PC-9 (cell line): ENCODE results near the gene BTG4. TPM values are rescaled to one million over a fixed set of nuclear protein-coding genes. Genes with fewer than 3 reads are reported as not detected.

Experiments used
- BruUV-seq: library from RNA; stranded (reverse); fragments of 400-500 nt; replicated peaks from 2 replicates; lab custom pipeline; 2021; lab: Mats Ljungman, UMichigan
- CTCF ChIA-PET: fragments of 300-600 bp; sonication (Branson Sonifier 250); formaldehyde crosslinking; loops from one replicate; lab custom pipeline; 2022; ENCODE audit warnings: antibody characterized with exemption; lab: Charles Lee
- POLR2A ChIA-PET: fragments of 300-600 bp; sonication (Branson Sonifier 250); formaldehyde crosslinking; loops from one replicate; lab custom pipeline; 2022; ENCODE audit warnings: antibody characterized with exemption; ENCODE audit not compliant: unreplicated experiment; lab: Charles Lee
- DNase-seq, 2 experiments: peaks; one replicate each; pipeline versions ENCODE4 v3.0.0 to v3.0.0-alpha.2; 2015 to 2022; ENCODE audit warnings: mixed read lengths in 1 of 2
- H2AFZ ChIP-seq: fragments of 200-600 bp; sonication (generic); 2 replicates; pipeline ENCODE4 v1.8.1; 2017; ENCODE audit warnings: antibody characterized with exemption
- H3F3A ChIP-seq: fragments of 200-600 bp; sonication (generic); 2 replicates; pipeline ENCODE4 v1.8.1; 2017; ENCODE audit warnings: antibody characterized with exemption, mild to moderate bottlenecking, low read depth; ENCODE audit not compliant: insufficient read depth
- H3K27ac ChIP-seq: fragments of 200-600 bp; sonication (generic); 2 replicates; pipeline ENCODE4 v1.6.1; 2016; ENCODE audit warnings: mixed run types
- H3K27me3 ChIP-seq: fragments of 200-600 bp; sonication (generic); 2 replicates; pipeline ENCODE4 v1.6.1; 2016; ENCODE audit warnings: low read depth, mixed run types; ENCODE audit not compliant: insufficient read depth
- H3K36me3 ChIP-seq: fragments of 200-600 bp; sonication (generic); 2 replicates; pipeline ENCODE4 v1.6.1; 2016; ENCODE audit warnings: low read depth, mixed run types
- H3K4me1 ChIP-seq: fragments of 200-600 bp; sonication (generic); replicated peaks from 2 replicates; pipeline ENCODE4 v1.6.1; 2016; ENCODE audit warnings: mixed run types; ENCODE audit not compliant: insufficient read depth
- H3K4me2 ChIP-seq: fragments of 200-600 bp; sonication (generic); 2 replicates; pipeline ENCODE4 v1.6.1; 2017; ENCODE audit warnings: mixed run types
- H3K4me3 ChIP-seq: fragments of 200-600 bp; sonication (generic); 2 replicates; pipeline ENCODE4 v1.6.1; 2016; ENCODE audit warnings: mixed run types
- H3K79me2 ChIP-seq: fragments of 200-600 bp; sonication (generic); 2 replicates; pipeline ENCODE4 v1.6.1; 2017; ENCODE audit warnings: low read depth, mixed run types
- H3K9me2 ChIP-seq: fragments of 200-600 bp; sonication (generic); 2 replicates; pipeline ENCODE4 v1.8.1; 2017; ENCODE audit warnings: mild to moderate bottlenecking; ENCODE audit not compliant: insufficient read depth
- H3K9me3 ChIP-seq: fragments of 200-600 bp; sonication (generic); 2 replicates; pipeline ENCODE4 v1.8.1; 2016; ENCODE audit warnings: low read depth; ENCODE audit not compliant: insufficient read depth
- H4K20me1 ChIP-seq: fragments of 200-600 bp; sonication (generic); 2 replicates; pipeline ENCODE4 v1.8.1; 2017; ENCODE audit not compliant: insufficient read depth
- EZH2 ChIP-seq: fragments of 200-600 bp; sonication (generic); IDR thresholded peaks from 2 replicates; pipeline ENCODE4 v1.8.0; 2017; ENCODE audit warnings: antibody characterized with exemption, low read depth
- intact Hi-C: fragments of 100-400 bp; cut with micrococcal nuclease; formaldehyde crosslinking; loops from one replicate; pipeline ENCODE4 v1.10.0; 2022; ENCODE audit not compliant: unreplicated experiment
- total RNA-seq: library from RNA; stranded (reverse); gene quantifications from 2 replicates; pipeline ENCODE4 v1.2.3, GENCODE V29; 2021
- TF ChIP-seq, protein P1 (sequence below): fragments of 200-600 bp; sonication (generic); conservative IDR thresholded peaks from 2 replicates; pipeline ENCODE4 v1.6.1; 2017; ENCODE audit warnings: mixed run types, antibody characterized with exemption, mild to moderate bottlenecking, moderate library complexity

Gene BTG4
- total RNA-seq, 1 experiment from 2014 or later: not detected

- POLR2A ChIA-PET: no interaction called here
- no peaks in the 10 kb centered on the region for H3K27me3 ChIP-seq
- no peaks in the 10 kb centered on the region for H3K9me2 ChIP-seq
- H2AFZ ChIP-seq: no peak overlapping the region
- no peak overlapping the region for H3K4me2 ChIP-seq
- H3K36me3 ChIP-seq: no peaks in the 10 kb centered on the region
- H3K4me3 ChIP-seq: no peak overlapping the region
- intact Hi-C loops: loop anchor here (5.0 kb wide), 2 partner anchors 114 to 134 kb away; no protein-coding TSS in a partner anchor
- H3K27ac ChIP-seq: no peak overlapping the region
- no TSS peak for BruUV-seq
- CTCF ChIA-PET: interaction anchor here (0.5 kb wide), 1 partner anchor 398 kb away, joined by 3 read pairs; no protein-coding TSS in a partner anchor
- no peak for TF ChIP-seq EZH2
- TF ChIP-seq, protein P1, sequence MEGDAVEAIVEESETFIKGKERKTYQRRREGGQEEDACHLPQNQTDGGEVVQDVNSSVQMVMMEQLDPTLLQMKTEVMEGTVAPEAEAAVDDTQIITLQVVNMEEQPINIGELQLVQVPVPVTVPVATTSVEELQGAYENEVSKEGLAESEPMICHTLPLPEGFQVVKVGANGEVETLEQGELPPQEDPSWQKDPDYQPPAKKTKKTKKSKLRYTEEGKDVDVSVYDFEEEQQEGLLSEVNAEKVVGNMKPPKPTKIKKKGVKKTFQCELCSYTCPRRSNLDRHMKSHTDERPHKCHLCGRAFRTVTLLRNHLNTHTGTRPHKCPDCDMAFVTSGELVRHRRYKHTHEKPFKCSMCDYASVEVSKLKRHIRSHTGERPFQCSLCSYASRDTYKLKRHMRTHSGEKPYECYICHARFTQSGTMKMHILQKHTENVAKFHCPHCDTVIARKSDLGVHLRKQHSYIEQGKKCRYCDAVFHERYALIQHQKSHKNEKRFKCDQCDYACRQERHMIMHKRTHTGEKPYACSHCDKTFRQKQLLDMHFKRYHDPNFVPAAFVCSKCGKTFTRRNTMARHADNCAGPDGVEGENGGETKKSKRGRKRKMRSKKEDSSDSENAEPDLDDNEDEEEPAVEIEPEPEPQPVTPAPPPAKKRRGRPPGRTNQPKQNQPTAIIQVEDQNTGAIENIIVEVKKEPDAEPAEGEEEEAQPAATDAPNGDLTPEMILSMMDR: no peak
- no peaks in the 10 kb centered on the region for H4K20me1 ChIP-seq
- no peak for DNase-seq
- no peaks in the 10 kb centered on the region for H3F3A ChIP-seq
- no peaks in the 10 kb centered on the region for H3K4me1 ChIP-seq
- H3K9me3 ChIP-seq: no peaks in the 10 kb centered on the region
- H3K79me2 ChIP-seq: no peaks in the 10 kb centered on the region
Measured at GRCh38 chr11:111452817-111453552, 59.2 kb downstream of the BTG4 start.

- no peak for TF ChIP-seq EZH2
- TF ChIP-seq, protein P1: no peak
- no peaks in the 10 kb centered on the region for H3K4me1 ChIP-seq
- H2AFZ ChIP-seq: no peak overlapping the region
- H3K36me3 ChIP-seq: no peaks in the 10 kb centered on the region
- no peaks in the 10 kb centered on the region for H3K9me2 ChIP-seq
- H3K4me2 ChIP-seq: no peak overlapping the region
- H4K20me1 ChIP-seq: no peaks in the 10 kb centered on the region
- no peaks in the 10 kb centered on the region for H3K9me3 ChIP-seq
- no peak for DNase-seq
- intact Hi-C loops: loop anchor here (5.0 kb wide), 2 partner anchors 115 to 135 kb away; no protein-coding TSS in a partner anchor
- no peaks in the 10 kb centered on the region for H3F3A ChIP-seq
- no TSS peak for BruUV-seq
- H3K27ac ChIP-seq: no peak overlapping the region
- ChIA-PET CTCF (no interaction called here), POLR2A (no interaction called here)
- no peak overlapping the region for H3K4me3 ChIP-seq
- no peaks in the 10 kb centered on the region for H3K27me3 ChIP-seq
- no peaks in the 10 kb centered on the region for H3K79me2 ChIP-seq
Measured at GRCh38 chr11:111452146-111452545, 60.0 kb downstream of the BTG4 start.

- intact Hi-C loops: loop anchor here (5.0 kb wide), 2 partner anchors 117 to 137 kb away; no protein-coding TSS in a partner anchor
- ChIA-PET CTCF (interaction anchor here (0.8 kb wide), 1 partner anchor 169 kb away, joined by 5 read pairs; no protein-coding TSS in a partner anchor), POLR2A (no interaction called here)
- Histone ChIP-seq H3K9me2 (no peaks in the 10 kb centered on the region), H3K79me2 (no peaks in the 10 kb centered on the region), H3K36me3 (no peaks in the 10 kb centered on the region), H3K4me2 (no peak overlapping the region), H3K27ac (no peak overlapping the region), H3K27me3 (no peaks in the 10 kb centered on the region), H3F3A (no peaks in the 10 kb centered on the region), H2AFZ (no peak overlapping the region), H3K4me1 (no peaks in the 10 kb centered on the region), H3K9me3 (no peaks in the 10 kb centered on the region), H4K20me1 (no peaks in the 10 kb centered on the region), H3K4me3 (no peak overlapping the region)
- BruUV-seq: no TSS peak
- TF ChIP-seq, protein P1: no peak
- TF ChIP-seq EZH2: no peak
- no peak for DNase-seq
Measured at GRCh38 chr11:111450480-111451320, 61.5 kb downstream of the BTG4 start.
